Panc1 (cell line): ENCODE data around the gene SELENOF. TPM values are rescaled to one million over a fixed set of nuclear protein-coding genes. Genes with fewer than 3 reads are reported as not detected.

Experiments used
- ATAC-seq: fragments of 200-7000 bp; cut with Tn5 transposase; 2 replicates; pipeline ENCODE4 v1.9.1; 2020; ENCODE audit warnings: mild to moderate bottlenecking, moderate library complexity
- BruUV-seq: library from RNA; stranded (reverse); fragments of 400-500 nt; replicated peaks from 2 replicates; lab custom pipeline; 2021; lab: Mats Ljungman, UMichigan
- CTCF ChIA-PET: fragments of 300-600 bp; sonication (Branson Sonifier 250); formaldehyde crosslinking; loops from one replicate; lab custom pipeline; 2022; ENCODE audit warnings: antibody characterized with exemption; lab: Charles Lee
- POLR2A ChIA-PET: fragments of 300-600 bp; sonication (Branson Sonifier 250); formaldehyde crosslinking; loops from one replicate; lab custom pipeline; 2022; ENCODE audit warnings: antibody characterized with exemption; lab: Charles Lee
- DNase-seq: peaks from one replicate; pipeline ENCODE4 v3.0.0-alpha.2; 2010; ENCODE audit warnings: low read depth, low spot score
- H3K27ac ChIP-seq: 2 replicates; pipeline ENCODE4 v1.5.1; 2011; ENCODE audit warnings: mild to moderate bottlenecking, low read length, inconsistent platforms
- H3K27me3 ChIP-seq: fragments of 200-500 bp; sonication (Bioruptor generic); 2 replicates; pipeline ENCODE4 v1.6.0; 2014; ENCODE audit warnings: low read length, inconsistent platforms; ENCODE audit not compliant: control insufficient read depth, insufficient read depth
- H3K36me3 ChIP-seq: fragments of 200-500 bp; sonication (Bioruptor generic); 2 replicates; pipeline ENCODE4 v1.5.1; 2014; ENCODE audit warnings: inconsistent platforms, mild to moderate bottlenecking, low read length, moderate library complexity; ENCODE audit not compliant: control insufficient read depth, insufficient read depth
- H3K4me1 ChIP-seq: 2 replicates; pipeline ENCODE4 v1.5.1; 2011; ENCODE audit warnings: inconsistent platforms, mild to moderate bottlenecking, low read length, moderate library complexity; ENCODE audit not compliant: control insufficient read depth, insufficient read depth
- H3K4me3 ChIP-seq, 2 experiments: 2 replicates each; pipeline ENCODE4 v1.5.1; 2011 to 2012; ENCODE audit warnings: low read depth in 2 of 2, low read length in 2 of 2, mild to moderate bottlenecking in 2 of 2, inconsistent platforms in 1 of 2, moderate library complexity in 1 of 2
- H3K9me3 ChIP-seq: fragments of 200-500 bp; sonication (Bioruptor generic); 2 replicates; pipeline ENCODE4 v1.5.1; 2014; ENCODE audit warnings: low read depth, mild to moderate bottlenecking, inconsistent platforms, low read length, moderate library complexity; ENCODE audit not compliant: control insufficient read depth, insufficient read depth
- POLR2AphosphoS5 ChIP-seq: IDR thresholded peaks from 2 replicates; pipeline ENCODE4 v1.6.1; 2012; ENCODE audit warnings: mild to moderate bottlenecking, low read depth, low read length, moderate library complexity
- SIN3A ChIP-seq: IDR thresholded peaks from 2 replicates; pipeline ENCODE4 v1.6.1; 2012; ENCODE audit warnings: low read depth, mild to moderate bottlenecking, low read length, moderate library complexity, borderline replicate concordance; ENCODE audit not compliant: insufficient read depth
- TCF7L2 ChIP-seq: IDR thresholded peaks from 2 replicates; pipeline ENCODE4 v1.6.1; 2011; ENCODE audit warnings: mild to moderate bottlenecking, low read depth, low read length, inconsistent platforms
- in situ Hi-C: cut with HindIII; loops from 2 replicates; pipeline ENCODE4 v1.10.0; 2016; ENCODE audit warnings: low sequenced_read_pairs, low pct_unique_long_range_greater_than_20kb
- intact Hi-C: fragments of 100-400 bp; cut with micrococcal nuclease; formaldehyde crosslinking; loops from one replicate; pipeline ENCODE4 v1.10.0; 2022; ENCODE audit not compliant: unreplicated experiment
- total RNA-seq: library from RNA; stranded (reverse); gene quantifications from one replicate; pipeline ENCODE4 v1.2.1, GENCODE V29; 2021; ENCODE audit not compliant: unreplicated experiment
- TF ChIP-seq, protein P1 (sequence below), 2 experiments: IDR thresholded peaks; 2 replicates each; pipeline ENCODE4 v1.6.1; 2011 to 2012; ENCODE audit warnings: low read depth in 2 of 2, control low read depth in 1 of 2, low read length in 1 of 2, mild to moderate bottlenecking in 1 of 2, moderate library complexity in 1 of 2; ENCODE audit not compliant: insufficient read depth in 1 of 2
- TF ChIP-seq, protein P2 (sequence below): fragments of 450-650 bp; IDR thresholded peaks from 2 replicates; pipeline ENCODE4 v1.5.1; 2017; ENCODE audit warnings: mild to moderate bottlenecking

Gene SELENOF
- total RNA-seq, 1 experiment from 2014 or later: 190 TPM

GRCh38 chr1:86841116-86841515 is 72.8 kb downstream of the SELENOF start:
- intact Hi-C loops (no loop called here), in situ Hi-C loops (no loop called here)
- BruUV-seq: no TSS peak
- Histone ChIP-seq H3K9me3 (no peaks in the 10 kb centered on the region), H3K27me3 (no peaks in the 10 kb centered on the region; the same call in 1 of the 2 replicates), H3K36me3 (no peaks in the 10 kb centered on the region), H3K4me1 (no peaks in the 10 kb centered on the region), H3K27ac (no peak overlapping the region), H3K4me3 (no peak overlapping the region)
- CTCF ChIA-PET: no interaction called here
- no peak for DNase-seq
- POLR2A ChIA-PET: no interaction called here
- ATAC-seq: no peak
- TF ChIP-seq, protein P1, sequence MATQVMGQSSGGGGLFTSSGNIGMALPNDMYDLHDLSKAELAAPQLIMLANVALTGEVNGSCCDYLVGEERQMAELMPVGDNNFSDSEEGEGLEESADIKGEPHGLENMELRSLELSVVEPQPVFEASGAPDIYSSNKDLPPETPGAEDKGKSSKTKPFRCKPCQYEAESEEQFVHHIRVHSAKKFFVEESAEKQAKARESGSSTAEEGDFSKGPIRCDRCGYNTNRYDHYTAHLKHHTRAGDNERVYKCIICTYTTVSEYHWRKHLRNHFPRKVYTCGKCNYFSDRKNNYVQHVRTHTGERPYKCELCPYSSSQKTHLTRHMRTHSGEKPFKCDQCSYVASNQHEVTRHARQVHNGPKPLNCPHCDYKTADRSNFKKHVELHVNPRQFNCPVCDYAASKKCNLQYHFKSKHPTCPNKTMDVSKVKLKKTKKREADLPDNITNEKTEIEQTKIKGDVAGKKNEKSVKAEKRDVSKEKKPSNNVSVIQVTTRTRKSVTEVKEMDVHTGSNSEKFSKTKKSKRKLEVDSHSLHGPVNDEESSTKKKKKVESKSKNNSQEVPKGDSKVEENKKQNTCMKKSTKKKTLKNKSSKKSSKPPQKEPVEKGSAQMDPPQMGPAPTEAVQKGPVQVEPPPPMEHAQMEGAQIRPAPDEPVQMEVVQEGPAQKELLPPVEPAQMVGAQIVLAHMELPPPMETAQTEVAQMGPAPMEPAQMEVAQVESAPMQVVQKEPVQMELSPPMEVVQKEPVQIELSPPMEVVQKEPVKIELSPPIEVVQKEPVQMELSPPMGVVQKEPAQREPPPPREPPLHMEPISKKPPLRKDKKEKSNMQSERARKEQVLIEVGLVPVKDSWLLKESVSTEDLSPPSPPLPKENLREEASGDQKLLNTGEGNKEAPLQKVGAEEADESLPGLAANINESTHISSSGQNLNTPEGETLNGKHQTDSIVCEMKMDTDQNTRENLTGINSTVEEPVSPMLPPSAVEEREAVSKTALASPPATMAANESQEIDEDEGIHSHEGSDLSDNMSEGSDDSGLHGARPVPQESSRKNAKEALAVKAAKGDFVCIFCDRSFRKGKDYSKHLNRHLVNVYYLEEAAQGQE (IDR thresholded peaks at IDR 0.05; ENCODE audit: insufficient read depth in 1 of 2, low read depth in 2 of 2, low read length in 1 of 2): no peak
- TF ChIP-seq TCF7L2 (no peak), SIN3A (no peak), POLR2AphosphoS5 (no peak)
- TF ChIP-seq, protein P2, sequence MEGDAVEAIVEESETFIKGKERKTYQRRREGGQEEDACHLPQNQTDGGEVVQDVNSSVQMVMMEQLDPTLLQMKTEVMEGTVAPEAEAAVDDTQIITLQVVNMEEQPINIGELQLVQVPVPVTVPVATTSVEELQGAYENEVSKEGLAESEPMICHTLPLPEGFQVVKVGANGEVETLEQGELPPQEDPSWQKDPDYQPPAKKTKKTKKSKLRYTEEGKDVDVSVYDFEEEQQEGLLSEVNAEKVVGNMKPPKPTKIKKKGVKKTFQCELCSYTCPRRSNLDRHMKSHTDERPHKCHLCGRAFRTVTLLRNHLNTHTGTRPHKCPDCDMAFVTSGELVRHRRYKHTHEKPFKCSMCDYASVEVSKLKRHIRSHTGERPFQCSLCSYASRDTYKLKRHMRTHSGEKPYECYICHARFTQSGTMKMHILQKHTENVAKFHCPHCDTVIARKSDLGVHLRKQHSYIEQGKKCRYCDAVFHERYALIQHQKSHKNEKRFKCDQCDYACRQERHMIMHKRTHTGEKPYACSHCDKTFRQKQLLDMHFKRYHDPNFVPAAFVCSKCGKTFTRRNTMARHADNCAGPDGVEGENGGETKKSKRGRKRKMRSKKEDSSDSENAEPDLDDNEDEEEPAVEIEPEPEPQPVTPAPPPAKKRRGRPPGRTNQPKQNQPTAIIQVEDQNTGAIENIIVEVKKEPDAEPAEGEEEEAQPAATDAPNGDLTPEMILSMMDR: no peak

- POLR2A ChIA-PET: no interaction called here
- Histone ChIP-seq H3K9me3 (no peaks in the 10 kb centered on the region), H3K36me3 (no peaks in the 10 kb centered on the region), H3K27ac (no peak overlapping the region), H3K27me3 (no peaks in the 10 kb centered on the region), H3K4me3 (no peak overlapping the region), H3K4me1 (no peaks in the 10 kb centered on the region)
- BruUV-seq: no TSS peak
- CTCF ChIA-PET: interaction anchor here (0.5 to 1.4 kb wide), 8 partner anchors 10 to 250 kb away, joined by 3 to 12 read pairs (median 4); partner anchors contain the start of genes HS2ST1 and SELENOF
- ATAC-seq: peak; percentile 99
- peak; percentile 73 for DNase-seq
- in situ Hi-C loops: no loop called here
- intact Hi-C loops: loop anchor here (1.0 to 2.0 kb wide), 3 partner anchors 131 to 251 kb away; no protein-coding TSS in a partner anchor
- TF ChIP-seq, protein P2: peak; percentile 87
- TF ChIP-seq TCF7L2: no peak
- TF ChIP-seq POLR2AphosphoS5: no peak
- TF ChIP-seq, protein P1 (IDR thresholded peaks at IDR 0.05; ENCODE audit: insufficient read depth in 1 of 2, low read depth in 2 of 2, low read length in 1 of 2): no peak
Measured at GRCh38 chr1:86833461-86834215, 80.3 kb downstream of the SELENOF start.
